Calu3 (cell line): ENCODE measurements around the gene CPS1. TPM values are rescaled to one million over a fixed set of nuclear protein-coding genes. Genes with fewer than 3 reads are reported as not detected.

ENCODE experiments used
- BruUV-seq: library from RNA; stranded (reverse); fragments of 400-500 nt; replicated peaks from 2 replicates; lab custom pipeline; 2021; lab: Mats Ljungman, UMichigan
- CTCF ChIA-PET: fragments of 300-600 bp; sonication (Branson Sonifier 250); formaldehyde crosslinking; loops from one replicate; lab custom pipeline; 2022; ENCODE audit warnings: antibody characterized with exemption; lab: Charles Lee
- DNase-seq: peaks from one replicate; pipeline ENCODE4 v3.0.0; 2022
- H3K27ac Mint-ChIP-seq: one replicate; pipeline ENCODE4 v1.8.0; 2022; ENCODE audit warnings: mixed read lengths; ENCODE audit not compliant: unreplicated experiment
- H3K27me3 Mint-ChIP-seq: one replicate; pipeline ENCODE4 v1.8.0; 2022; ENCODE audit warnings: mixed read lengths; ENCODE audit not compliant: unreplicated experiment
- H3K36me3 Mint-ChIP-seq: one replicate; pipeline ENCODE4 v1.8.0; 2022; ENCODE audit warnings: mild to moderate bottlenecking, moderate library complexity, mixed read lengths; ENCODE audit not compliant: insufficient read depth, unreplicated experiment
- H3K4me1 Mint-ChIP-seq: one replicate; pipeline ENCODE4 v1.8.0; 2022; ENCODE audit warnings: mild to moderate bottlenecking, low read depth, mixed read lengths; ENCODE audit not compliant: unreplicated experiment
- H3K4me3 Mint-ChIP-seq: one replicate; pipeline ENCODE4 v1.8.0; 2022; ENCODE audit warnings: mild to moderate bottlenecking, low read depth, moderate library complexity, mixed read lengths; ENCODE audit not compliant: unreplicated experiment
- H3K9me3 Mint-ChIP-seq: one replicate; pipeline ENCODE4 v1.8.0; 2022; ENCODE audit warnings: low read depth, mixed read lengths; ENCODE audit not compliant: unreplicated experiment
- intact Hi-C: fragments of 100-400 bp; cut with micrococcal nuclease; formaldehyde crosslinking; loops from one replicate; pipeline ENCODE4 v1.10.0; 2022; ENCODE audit not compliant: unreplicated experiment
- total RNA-seq: library from RNA; stranded (reverse); gene quantifications from 2 replicates; pipeline ENCODE4 v1.2.3, GENCODE V29; 2022
- TF ChIP-seq, protein P1 (sequence below): fragments of 200-600 bp; IDR thresholded peaks from one replicate; pipeline ENCODE4 v1.8.0; 2022; ENCODE audit warnings: antibody characterized with exemption; ENCODE audit not compliant: unreplicated experiment

Gene CPS1
- total RNA-seq, 1 experiment from 2014 or later: 0.80 TPM

DNA sequence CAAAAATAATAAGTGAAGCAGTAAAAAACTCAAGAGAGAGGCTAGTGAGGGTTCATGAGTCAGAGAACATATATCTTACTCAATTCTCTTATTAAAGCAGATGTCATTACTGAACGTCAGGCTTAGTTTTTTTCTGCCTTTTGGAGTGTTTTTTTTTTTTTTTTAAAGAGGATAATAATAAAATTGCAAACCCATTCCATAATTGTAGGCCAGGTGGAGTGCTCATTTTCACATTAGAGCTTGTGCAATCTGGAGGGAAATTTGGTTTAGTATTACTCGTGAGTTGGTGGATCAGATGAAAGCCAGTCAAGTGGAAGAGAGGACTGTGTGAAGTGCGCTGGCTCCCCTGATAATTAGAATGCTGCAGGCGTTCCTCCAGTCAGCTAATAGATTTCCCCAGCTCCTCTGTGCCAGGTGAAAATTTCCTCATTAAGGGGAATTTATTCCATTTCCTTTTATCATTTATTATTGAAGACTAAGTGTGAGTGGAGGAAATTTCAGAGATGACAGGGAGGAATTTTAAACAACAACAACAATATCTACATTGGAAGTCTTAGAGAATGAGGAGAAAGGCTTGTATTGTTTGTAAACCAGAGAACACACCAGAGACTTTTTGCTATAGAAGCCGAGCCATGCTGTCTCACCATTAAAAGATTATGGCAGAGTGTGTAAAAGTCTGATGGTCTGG is 74.6 kb downstream of the CPS1 start:
- TF ChIP-seq, protein P1, sequence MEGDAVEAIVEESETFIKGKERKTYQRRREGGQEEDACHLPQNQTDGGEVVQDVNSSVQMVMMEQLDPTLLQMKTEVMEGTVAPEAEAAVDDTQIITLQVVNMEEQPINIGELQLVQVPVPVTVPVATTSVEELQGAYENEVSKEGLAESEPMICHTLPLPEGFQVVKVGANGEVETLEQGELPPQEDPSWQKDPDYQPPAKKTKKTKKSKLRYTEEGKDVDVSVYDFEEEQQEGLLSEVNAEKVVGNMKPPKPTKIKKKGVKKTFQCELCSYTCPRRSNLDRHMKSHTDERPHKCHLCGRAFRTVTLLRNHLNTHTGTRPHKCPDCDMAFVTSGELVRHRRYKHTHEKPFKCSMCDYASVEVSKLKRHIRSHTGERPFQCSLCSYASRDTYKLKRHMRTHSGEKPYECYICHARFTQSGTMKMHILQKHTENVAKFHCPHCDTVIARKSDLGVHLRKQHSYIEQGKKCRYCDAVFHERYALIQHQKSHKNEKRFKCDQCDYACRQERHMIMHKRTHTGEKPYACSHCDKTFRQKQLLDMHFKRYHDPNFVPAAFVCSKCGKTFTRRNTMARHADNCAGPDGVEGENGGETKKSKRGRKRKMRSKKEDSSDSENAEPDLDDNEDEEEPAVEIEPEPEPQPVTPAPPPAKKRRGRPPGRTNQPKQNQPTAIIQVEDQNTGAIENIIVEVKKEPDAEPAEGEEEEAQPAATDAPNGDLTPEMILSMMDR: no peak
- BruUV-seq: no TSS peak
- no peak overlapping the region for H3K4me3 Mint-ChIP-seq
- no peak for DNase-seq
- CTCF ChIA-PET: no interaction called here
- no peaks in the 10 kb centered on the region for H3K9me3 Mint-ChIP-seq
- no peaks in the 10 kb centered on the region for H3K36me3 Mint-ChIP-seq
- no peaks in the 10 kb centered on the region for H3K27me3 Mint-ChIP-seq
- no peak overlapping the region for H3K27ac Mint-ChIP-seq
- intact Hi-C loops: no loop called here
- no peaks in the 10 kb centered on the region for H3K4me1 Mint-ChIP-seq

DNA sequence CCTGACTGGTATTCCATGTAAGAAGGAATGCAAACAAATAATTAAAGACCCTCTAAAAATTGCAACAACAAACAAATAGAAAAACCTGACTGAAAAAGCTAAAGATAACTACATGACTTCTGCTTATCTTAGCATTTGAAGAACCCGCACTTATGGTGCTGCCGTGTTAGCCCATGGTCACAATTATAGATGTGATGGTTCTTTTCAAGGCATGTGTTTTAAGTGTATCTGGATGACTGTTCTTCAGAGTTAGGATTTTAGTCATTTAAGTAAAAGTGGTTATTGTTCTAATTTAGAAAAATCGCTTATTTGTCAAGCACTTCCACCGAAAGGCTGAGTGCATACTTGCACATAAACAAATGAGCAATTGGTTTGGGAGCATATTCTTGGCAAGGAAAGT is 77.3 kb downstream of the CPS1 start:
- no peaks in the 10 kb centered on the region for H3K9me3 Mint-ChIP-seq
- intact Hi-C loops: no loop called here
- no peak overlapping the region for H3K27ac Mint-ChIP-seq
- no peaks in the 10 kb centered on the region for H3K36me3 Mint-ChIP-seq
- CTCF ChIA-PET: no interaction called here
- DNase-seq: no peak
- H3K4me1 Mint-ChIP-seq: no peaks in the 10 kb centered on the region
- no TSS peak for BruUV-seq
- no peaks in the 10 kb centered on the region for H3K27me3 Mint-ChIP-seq
- TF ChIP-seq, protein P1: no peak
- no peak overlapping the region for H3K4me3 Mint-ChIP-seq

DNA sequence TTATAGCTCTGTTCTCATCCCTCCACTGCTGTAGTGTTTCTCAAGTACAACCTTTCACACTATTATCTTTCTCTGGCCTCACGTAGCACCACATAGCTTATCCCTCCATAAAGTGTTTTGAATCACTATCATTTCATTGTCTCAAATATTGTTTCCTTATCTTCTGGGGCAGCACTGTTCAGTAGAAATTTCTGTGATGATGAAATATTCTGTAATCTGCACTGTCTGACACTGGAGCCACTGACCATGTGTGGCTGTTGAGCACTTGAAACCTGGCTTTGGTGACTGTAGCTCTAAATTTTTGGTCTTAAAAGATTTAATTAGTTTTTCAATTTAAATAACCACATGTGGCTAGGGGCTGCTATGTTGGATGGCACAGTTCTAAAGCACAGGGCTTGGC is 78.9 kb downstream of the CPS1 start:
- DNase-seq: no peak
- no TSS peak for BruUV-seq
- Mint-ChIP-seq H3K4me1 (no peaks in the 10 kb centered on the region), H3K27ac (peak overlapping the region; percentile 15), H3K36me3 (no peaks in the 10 kb centered on the region), H3K9me3 (no peaks in the 10 kb centered on the region), H3K27me3 (no peaks in the 10 kb centered on the region), H3K4me3 (no peak overlapping the region)
- TF ChIP-seq, protein P1: no peak
- CTCF ChIA-PET: interaction anchor here (0.6 kb wide), 1 partner anchor 12 kb away, joined by 3 read pairs; no protein-coding TSS in a partner anchor
- intact Hi-C loops: no loop called here

DNA sequence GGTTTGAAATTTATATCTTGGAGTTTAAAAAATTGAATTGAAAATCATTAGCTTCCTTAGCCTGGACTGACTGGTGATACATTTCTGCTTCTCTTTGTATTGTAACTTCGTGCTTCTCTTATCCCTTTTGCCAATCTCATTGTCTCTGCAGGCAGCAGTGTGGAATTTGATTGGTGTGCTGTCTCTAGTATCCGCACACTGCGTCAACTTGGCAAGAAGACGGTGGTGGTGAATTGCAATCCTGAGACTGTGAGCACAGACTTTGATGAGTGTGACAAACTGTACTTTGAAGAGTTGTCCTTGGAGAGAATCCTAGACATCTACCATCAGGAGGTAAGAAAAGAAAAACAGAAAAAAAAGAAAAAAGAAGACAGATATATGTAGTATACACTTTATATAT is 85.9 kb downstream of the CPS1 start:
- intact Hi-C loops: no loop called here
- TF ChIP-seq, protein P1: no peak
- Mint-ChIP-seq H3K4me3 (no peak overlapping the region), H3K36me3 (no peaks in the 10 kb centered on the region), H3K9me3 (no peaks in the 10 kb centered on the region), H3K27ac (no peak overlapping the region), H3K27me3 (no peaks in the 10 kb centered on the region), H3K4me1 (no peaks in the 10 kb centered on the region)
- BruUV-seq: no TSS peak
- no peak for DNase-seq
- CTCF ChIA-PET: interaction anchor here (1.2 kb wide), 1 partner anchor 14 kb away, joined by 4 read pairs; no protein-coding TSS in a partner anchor
